CD14-positive monocyte (primary cell): ENCODE results near the gene CCDC85C. TPM values are rescaled to one million over a fixed set of nuclear protein-coding genes. Genes with fewer than 3 reads are reported as not detected.

Experiments used
- DNase-seq, 3 donors: peaks; one replicate each; pipeline ENCODE4 v3.0.0-alpha.2; 2011 to 2022
- H2AFZ ChIP-seq: 2 replicates; pipeline ENCODE4 v1.6.0; 2012; ENCODE audit warnings: mild to moderate bottlenecking, low read depth, low read length, inconsistent platforms; ENCODE audit not compliant: insufficient read depth, poor library complexity, severe bottlenecking
- H3K27ac ChIP-seq, 2 donors: 1 replicate in 1 of 2; 2 replicates in 1 of 2; pipeline ENCODE4 v1.5.1; 2012 to 2013; ENCODE audit warnings: low read length in 2 of 2, control low read depth in 1 of 2, inconsistent platforms in 1 of 2, low read depth in 1 of 2, mild to moderate bottlenecking in 1 of 2
- H3K27me3 ChIP-seq, 2 donors: one replicate each; pipeline versions ENCODE4 v1.6.0 to v1.6.1; 2011 to 2013; ENCODE audit warnings: low read length in 2 of 2; ENCODE audit not compliant: control insufficient read depth in 2 of 2, insufficient read depth in 2 of 2
- H3K36me3 ChIP-seq, 2 donors: replicated peaks in 1 of 2; 1 replicate in 1 of 2; 2 replicates in 1 of 2; pipeline versions ENCODE4 v1.5.1 to v1.6.1; 2012 to 2013; ENCODE audit warnings: low read length in 2 of 2, control low read depth in 1 of 2, inconsistent platforms in 1 of 2, mild to moderate bottlenecking in 1 of 2; ENCODE audit not compliant: insufficient read depth in 2 of 2, control insufficient read depth in 1 of 2
- H3K4me1 ChIP-seq, 2 donors: 1 replicate in 1 of 2; 2 replicates in 1 of 2; pipeline versions ENCODE4 v1.5.1 to v1.6.1; 2012 to 2013; ENCODE audit warnings: low read length in 2 of 2, control low read depth in 1 of 2, inconsistent platforms in 1 of 2, mild to moderate bottlenecking in 1 of 2, moderate library complexity in 1 of 2; ENCODE audit not compliant: insufficient read depth in 2 of 2, control insufficient read depth in 1 of 2
- H3K4me2 ChIP-seq: replicated peaks from 2 replicates; pipeline ENCODE3; 2012; ENCODE audit warnings: low read length, moderate library complexity, mild to moderate bottlenecking; ENCODE audit not compliant: poor library complexity, severe bottlenecking; ENCODE audit errors: extremely low read depth
- H3K4me3 ChIP-seq, 3 experiments: fragments of 200-600 bp in 1 of 3; sonication (generic) in 1 of 3; replicated peaks in 1 of 3; 1 replicate in 2 of 3; 2 replicates in 1 of 3; pipeline ENCODE4 v1.5.1; 2011 to 2013; ENCODE audit warnings: low read length in 3 of 3, mild to moderate bottlenecking in 3 of 3, control low read depth in 2 of 3, low read depth in 2 of 3, inconsistent platforms in 1 of 3, moderate library complexity in 1 of 3
- H3K79me2 ChIP-seq: 2 replicates; pipeline ENCODE4 v1.6.0; 2012; ENCODE audit warnings: mild to moderate bottlenecking, control low read depth, inconsistent platforms, low read length, moderate library complexity; ENCODE audit not compliant: insufficient read depth
- H3K9ac ChIP-seq: 2 replicates; pipeline ENCODE4 v1.6.0; 2017; ENCODE audit warnings: low read length, mild to moderate bottlenecking; ENCODE audit not compliant: insufficient read depth, poor library complexity, severe bottlenecking
- H3K9me3 ChIP-seq, 2 donors: replicated peaks in 1 of 2; 1 replicate in 1 of 2; 2 replicates in 1 of 2; pipeline versions ENCODE4 v1.5.1 to v1.6.1; 2012 to 2013; ENCODE audit warnings: low read length in 2 of 2, control low read depth in 1 of 2; ENCODE audit not compliant: control insufficient read depth in 1 of 2, insufficient read depth in 1 of 2
- H4K20me1 ChIP-seq: 2 replicates; pipeline ENCODE4 v1.6.0; 2012; ENCODE audit warnings: mild to moderate bottlenecking, low read length, control low read depth, moderate library complexity; ENCODE audit not compliant: insufficient read depth
- H3K27ac Mint-ChIP-seq, 7 donors: one replicate each; pipeline ENCODE4 v1.8.0; 2020; ENCODE audit warnings: mild to moderate bottlenecking in 7 of 7, mixed read lengths in 7 of 7, moderate library complexity in 6 of 7, inconsistent platforms in 2 of 7
- H3K27me3 Mint-ChIP-seq, 3 donors: one replicate each; pipeline ENCODE4 v1.8.0; 2021 to 2022; ENCODE audit warnings: low read depth in 3 of 3, mild to moderate bottlenecking in 3 of 3, mixed read lengths in 3 of 3, moderate library complexity in 3 of 3, inconsistent platforms in 1 of 3
- H3K36me3 Mint-ChIP-seq, 2 donors: one replicate each; pipeline ENCODE4 v1.8.0; 2020; ENCODE audit warnings: mixed read lengths in 2 of 2, inconsistent platforms in 1 of 2, mild to moderate bottlenecking in 1 of 2
- H3K4me1 Mint-ChIP-seq: one replicate; pipeline ENCODE4 v1.8.0; 2020; ENCODE audit warnings: mild to moderate bottlenecking, mixed read lengths
- H3K4me3 Mint-ChIP-seq, 2 donors: one replicate each; pipeline ENCODE4 v1.8.0; 2020; ENCODE audit warnings: mild to moderate bottlenecking in 2 of 2, mixed read lengths in 2 of 2, moderate library complexity in 1 of 2
- H3K9me3 Mint-ChIP-seq, 7 donors: one replicate each; pipeline ENCODE4 v1.8.0; 2020 to 2022; ENCODE audit warnings: mixed read lengths in 7 of 7, mild to moderate bottlenecking in 6 of 7, moderate library complexity in 6 of 7, inconsistent platforms in 2 of 7
- CTCF ChIP-seq: fragments of 200-600 bp; IDR thresholded peaks from one replicate; pipeline ENCODE4 v1.8.0; 2022; ENCODE audit warnings: antibody characterized with exemption, mild to moderate bottlenecking
- WGBS: methylation state at CpG from one replicate; pipeline ENCODE4 v1.1.5; 2013; ENCODE audit warnings: missing lambda C conversion rate; ENCODE audit not compliant: insufficient coverage; 5-methylcytosine and 5-hydroxymethylcytosine counted together
- intact Hi-C, 2 donors: fragments of 100-400 bp; cut with micrococcal nuclease; formaldehyde crosslinking; loops; one replicate each; pipeline versions ENCODE4 v1.15.0 to v1.15.1; 2023
- polyA plus RNA-seq, 3 donors: library from polyadenylated mRNA; depleted of rRNA in 1 of 3; unstranded in 2 of 3; stranded (reverse) in 1 of 3; fragments of 300-500 nt in 2 of 3; fragments of >200 nt in 1 of 3; fragmentation: Illumina TruSeq in 2 of 3; gene quantifications; 1 replicate in 2 of 3; 2 replicates in 1 of 3; pipeline ENCODE4 v1.2.3, GENCODE V29; 2012 to 2021

CCDC85C gene
- polyA plus RNA-seq, 3 donors, result under 0.01 to 0.03 TPM; not detected in 1

DNA sequence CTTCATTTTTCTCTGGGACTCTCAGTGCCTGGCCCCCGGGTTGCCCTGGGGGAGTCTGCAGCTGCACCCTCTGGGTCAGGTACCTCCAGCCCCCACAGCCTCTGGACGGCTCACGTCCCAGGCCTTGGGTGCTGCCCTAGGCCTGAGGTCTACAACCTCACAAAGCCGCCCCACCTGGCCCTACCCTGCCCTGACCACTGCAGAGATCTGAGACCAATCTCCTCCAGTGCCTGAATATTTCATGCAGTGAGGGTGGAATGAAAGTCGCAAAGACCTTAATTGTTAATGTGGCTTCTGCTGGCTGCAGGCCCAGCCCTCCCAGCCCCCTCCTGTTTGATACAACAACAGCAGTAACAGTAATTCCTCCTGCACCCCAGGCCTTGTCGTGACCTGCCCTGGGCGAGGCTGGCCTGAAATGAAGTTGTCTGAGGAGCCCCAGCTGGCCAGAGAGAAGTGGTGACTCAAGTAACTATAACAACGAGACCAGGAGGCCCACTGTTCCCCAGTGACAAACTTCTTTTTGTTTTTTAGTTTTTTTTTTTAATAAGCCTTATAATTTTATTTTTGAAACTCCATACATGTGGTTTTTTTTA lies 8.8 kb upstream of the CCDC85C start:
- H2AFZ ChIP-seq, result no peak overlapping the region
- intact Hi-C loops, result no loop called here
- TF ChIP-seq CTCF, result no peak
- no peaks in the 10 kb centered on the region for H3K4me1 ChIP-seq
- no peak overlapping the region for H3K27ac ChIP-seq
- no peaks in the 10 kb centered on the region for H3K79me2 ChIP-seq
- Mint-ChIP-seq H3K27ac (no peak overlapping the region), H3K9me3 (no peaks in the 10 kb centered on the region), H3K4me3 (peak overlapping the region in 1 of 2 donors; percentile 9), H3K4me1 (no peaks in the 10 kb centered on the region), H3K27me3 (peaks cover 14 to 31% (median 24%) of the 10 kb centered on the region in 3 donors), H3K36me3 (no peaks in the 10 kb centered on the region)
- no peaks in the 10 kb centered on the region for H3K36me3 ChIP-seq
- no peak overlapping the region for H3K4me3 ChIP-seq
- H3K9ac ChIP-seq, result no peak overlapping the region
- no peak overlapping the region for H3K4me2 ChIP-seq
- no peak for DNase-seq
- WGBS, result 96% methylated on average over 5 of the region's 8 CpGs
- no peaks in the 10 kb centered on the region for H4K20me1 ChIP-seq
- peaks cover 0 to 11% of the 10 kb centered on the region in 2 donors for H3K27me3 ChIP-seq
- no peaks in the 10 kb centered on the region for H3K9me3 ChIP-seq

DNA sequence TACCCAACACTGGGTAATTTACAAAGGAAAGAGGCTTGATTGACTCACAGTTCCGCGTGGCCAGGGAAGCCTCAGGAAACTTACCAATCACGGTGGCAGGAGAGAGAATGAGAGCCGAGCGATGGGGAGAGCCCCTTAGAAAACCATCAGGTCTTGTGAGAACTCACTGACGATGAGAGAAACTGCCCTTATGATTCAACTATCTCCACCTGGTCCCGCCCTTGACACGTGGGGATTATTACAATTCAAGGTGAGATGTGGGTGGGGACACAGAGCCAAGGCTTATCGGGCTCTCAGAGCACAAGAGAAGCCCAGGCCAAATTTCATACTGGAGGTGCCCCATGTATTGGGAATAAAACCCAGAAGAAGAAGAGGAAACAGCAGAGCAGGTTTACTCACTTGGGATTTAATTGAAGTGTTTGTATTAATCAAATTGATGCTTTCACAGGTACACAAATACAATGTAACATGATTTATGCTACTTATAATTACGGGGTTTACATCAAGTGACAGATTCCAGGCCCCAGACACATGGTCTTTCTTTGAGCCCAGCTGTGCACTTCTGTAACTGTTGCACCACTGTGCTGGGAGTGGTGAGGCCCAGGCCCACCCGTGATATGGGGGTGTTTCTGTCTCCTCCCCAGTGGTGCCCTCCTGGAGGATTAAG lies 8.2 kb upstream of the CCDC85C start:
- no peaks in the 10 kb centered on the region for H3K4me1 ChIP-seq
- H3K27ac ChIP-seq, result no peak overlapping the region
- H3K79me2 ChIP-seq, result no peaks in the 10 kb centered on the region
- no peaks in the 10 kb centered on the region for H4K20me1 ChIP-seq
- no peak for TF ChIP-seq CTCF
- 100% methylated on average over 2 of the region's 11 CpGs for WGBS
- H3K4me3 ChIP-seq, result no peak overlapping the region
- Mint-ChIP-seq H3K27ac (no peak overlapping the region), H3K36me3 (no peaks in the 10 kb centered on the region), H3K27me3 (peaks cover 10 to 30% (median 23%) of the 10 kb centered on the region in 3 donors), H3K4me3 (no peak overlapping the region), H3K4me1 (no peaks in the 10 kb centered on the region), H3K9me3 (no peaks in the 10 kb centered on the region)
- no peak overlapping the region for H2AFZ ChIP-seq
- intact Hi-C loops, result no loop called here
- peaks cover 0 to 12% of the 10 kb centered on the region in 2 donors for H3K27me3 ChIP-seq
- H3K36me3 ChIP-seq, result no peaks in the 10 kb centered on the region
- H3K9me3 ChIP-seq, result no peaks in the 10 kb centered on the region
- no peak overlapping the region for H3K9ac ChIP-seq
- DNase-seq, result no peak
- no peak overlapping the region for H3K4me2 ChIP-seq
